ENCODE results near the gene PFKP.
"Not testable (repeated sequence)": the region's sequence is repeated elsewhere in the genome, so short reads cannot be mapped to it uniquely, and the experiment has no call there.

Gene PFKP

GRCh38 chr10:3054183-3054850, 13.0 kb upstream of the PFKP start:
- TF ChIP-seq CTCF (IDR thresholded peaks at IDR 0.05; ENCODE audit: insufficient read depth, low read depth, low read length, missing control alignments): no peak
- H3K4me3 ChIP-seq (ENCODE audit: low read depth, low read length): no peak overlapping the region
- DNase-seq (ENCODE audit: low read depth): no peak

DNA sequence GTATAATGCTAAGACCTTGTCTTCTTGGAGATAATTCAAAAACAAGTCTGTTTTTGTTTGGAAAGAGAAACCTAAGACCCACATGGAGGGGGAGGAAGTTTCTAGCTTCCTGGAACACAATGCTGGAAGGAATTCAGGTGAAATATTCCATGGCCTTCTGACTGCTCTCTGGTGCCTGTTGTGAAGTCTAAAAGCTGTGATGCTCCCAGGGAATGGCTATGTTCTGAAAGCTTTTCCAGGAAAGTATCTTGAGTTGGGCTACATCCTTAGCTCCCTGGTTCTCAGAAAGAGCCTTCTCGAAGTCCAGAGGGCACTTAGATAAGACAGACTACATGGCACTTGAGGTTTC, 12.5 kb upstream of the PFKP start:
- DNase-seq (ENCODE audit: low read depth): no peak
- TF ChIP-seq CTCF (IDR thresholded peaks at IDR 0.05; ENCODE audit: insufficient read depth, low read depth, low read length, missing control alignments): no peak
- no peak overlapping the region for H3K4me3 ChIP-seq (ENCODE audit: low read depth, low read length)

DNA sequence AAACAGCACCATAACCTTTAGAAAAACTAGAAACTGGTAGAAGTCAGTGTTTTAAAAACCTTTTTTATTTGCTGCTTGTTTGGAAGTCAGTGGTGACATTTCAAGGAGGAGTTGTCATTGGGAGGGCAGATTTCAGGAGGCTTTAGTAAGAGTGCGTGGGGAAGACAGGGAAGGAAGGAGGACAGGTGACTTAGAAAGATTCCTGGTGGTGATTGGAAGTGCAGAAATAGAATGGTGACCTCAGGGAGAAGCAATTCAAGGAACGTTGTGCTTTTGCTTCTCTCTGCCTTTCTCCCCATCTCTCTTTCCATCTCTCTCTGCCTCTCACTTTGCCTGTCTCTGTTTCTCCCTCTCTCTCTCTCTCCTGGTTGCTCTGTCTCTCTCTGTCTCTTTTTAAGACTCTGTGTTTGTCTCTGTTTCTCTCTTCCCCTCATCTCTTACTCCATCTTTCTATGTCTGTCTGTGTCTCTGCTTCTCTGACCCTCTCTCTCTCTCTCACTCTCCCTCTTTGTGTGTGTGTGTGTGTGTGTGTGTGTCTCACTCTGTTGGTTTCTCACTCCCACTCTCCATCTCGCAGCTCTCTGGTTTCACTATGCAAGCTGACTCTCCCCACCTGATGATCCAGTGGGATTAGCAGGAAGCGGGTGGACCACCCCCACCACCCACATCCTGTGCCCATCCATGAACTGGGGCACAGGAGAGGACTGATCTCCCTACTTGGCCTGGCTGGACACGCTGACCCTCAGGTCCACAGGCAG, 10.9 kb upstream of the PFKP start:
- no peak overlapping the region for H3K4me3 ChIP-seq (ENCODE audit: low read depth, low read length)
- no peak for DNase-seq (ENCODE audit: low read depth)
- TF ChIP-seq CTCF (IDR thresholded peaks at IDR 0.05; ENCODE audit: insufficient read depth, low read depth, low read length, missing control alignments): no peak

- TF ChIP-seq CTCF (IDR thresholded peaks at IDR 0.05; ENCODE audit: insufficient read depth, low read depth, low read length, missing control alignments): no peak
- H3K4me3 ChIP-seq (ENCODE audit: low read depth, low read length): no peak overlapping the region
- DNase-seq (ENCODE audit: low read depth): no peak
These were observed 9.4 kb upstream of the PFKP start for GRCh38 chr10:3057946-3058345.

GRCh38 chr10:3059974-3060373, 7.4 kb upstream of the PFKP start:
- no peak overlapping the region for H3K4me3 ChIP-seq (ENCODE audit: low read depth, low read length)
- DNase-seq (ENCODE audit: low read depth): no peak
- TF ChIP-seq CTCF (IDR thresholded peaks at IDR 0.05; ENCODE audit: insufficient read depth, low read depth, low read length, missing control alignments): no peak

- no peak for TF ChIP-seq CTCF (IDR thresholded peaks at IDR 0.05; ENCODE audit: insufficient read depth, low read depth, low read length, missing control alignments)
- no peak overlapping the region for H3K4me3 ChIP-seq (ENCODE audit: low read depth, low read length)
- DNase-seq (ENCODE audit: low read depth): no peak
These were observed 6.9 kb upstream of the PFKP start for GRCh38 chr10:3060481-3060889.

DNA sequence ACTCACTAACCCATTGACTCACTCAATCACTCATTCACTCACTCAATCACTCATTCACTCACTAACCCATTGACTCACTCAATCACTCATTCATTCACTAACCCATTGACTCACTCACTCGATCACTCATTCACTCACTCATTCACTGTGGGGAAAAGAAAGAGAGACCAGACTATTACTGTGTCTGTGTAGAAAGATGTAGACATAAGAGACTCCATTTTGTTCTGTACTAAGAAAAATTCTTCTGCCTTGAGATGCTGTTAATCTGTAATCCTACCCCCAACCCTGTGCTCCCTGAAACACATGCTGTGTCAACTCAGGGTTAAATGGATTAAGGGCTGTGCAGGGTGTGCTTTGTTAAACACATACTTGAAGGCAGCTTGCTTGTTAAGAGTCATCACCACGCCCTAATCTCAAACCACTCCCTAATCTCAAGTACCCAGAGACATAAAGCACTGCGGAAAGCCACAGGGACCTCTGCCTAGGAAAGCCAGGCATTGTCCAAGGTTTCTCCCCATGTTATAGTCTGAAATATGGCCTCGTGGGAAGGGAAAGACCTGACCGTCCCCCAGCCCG, 5.9 kb upstream of the PFKP start:
- DNase-seq (ENCODE audit: low read depth); H3K4me3 ChIP-seq (ENCODE audit: low read depth, low read length): not testable (repeated sequence)
